Stimulated activated naive CD8-positive, alpha-beta T cell treated with anti-CD3 and anti-CD28 coated beads, Interleukin-15, Interleukin-2, amounts not matched to agents 100 U/mL and 50 U/mL, for 24 hours (primary cell): ENCODE data around the gene ING2.

Experiments
- ATAC-seq: fragments of 150-1000 bp; cut with Tn5 transposase; one replicate; pipeline ENCODE4 v1.10.0; 2021
- DNase-seq: peaks from one replicate; pipeline ENCODE4 v3.0.0; 2021

ING2 gene

DNA sequence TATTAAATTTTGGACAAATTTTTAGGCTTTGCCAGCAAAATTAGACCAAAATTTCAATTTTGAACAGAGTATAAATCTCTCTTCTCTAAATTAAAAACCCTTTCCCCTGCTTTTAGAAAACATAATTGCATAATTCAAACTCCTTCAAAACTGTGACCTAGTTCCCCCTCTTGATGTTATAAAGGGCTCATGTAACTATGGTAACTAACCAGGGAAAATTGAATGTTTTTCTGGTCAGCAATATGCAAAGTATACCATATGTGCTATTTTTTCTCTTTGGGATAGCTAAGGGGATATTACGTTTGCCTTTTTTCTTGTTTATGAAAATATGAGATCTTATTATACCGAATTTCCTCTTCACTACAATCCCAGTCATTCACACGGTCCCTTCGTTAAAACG lies 5.1 kb upstream of the ING2 start:
- ATAC-seq: no peak

DNA sequence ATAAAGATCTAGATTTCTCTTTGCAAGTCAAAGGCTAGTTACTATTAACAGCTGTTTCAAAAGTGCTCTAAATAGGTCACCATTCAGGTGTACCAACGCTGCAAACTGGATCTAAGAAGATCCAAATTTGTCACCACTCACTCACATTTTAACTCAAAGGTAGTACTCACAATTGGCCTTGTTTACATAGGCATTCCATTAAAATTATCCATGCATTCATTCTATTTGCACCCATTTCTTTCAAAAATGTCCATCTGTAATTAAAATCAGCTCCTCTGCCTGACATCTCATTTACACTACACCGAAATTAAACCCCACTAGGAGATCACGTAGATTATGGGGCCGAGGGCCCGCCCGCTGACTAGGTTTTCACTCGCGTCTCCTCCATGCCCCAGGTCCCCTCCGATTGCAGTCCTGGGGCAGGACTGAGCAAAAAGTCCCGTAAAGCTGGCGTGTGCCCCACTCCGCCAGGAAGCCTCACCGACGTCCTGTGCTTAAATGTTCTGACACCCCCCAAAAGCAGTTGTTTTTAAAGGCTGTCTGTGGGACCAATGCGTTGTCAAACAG lies 1.3 kb upstream of the ING2 start:
- ATAC-seq: peak; percentile 6

More for the DNA sequence above, 5.1 kb upstream of the ING2 start:
- DNase-seq: no peak

DNA sequence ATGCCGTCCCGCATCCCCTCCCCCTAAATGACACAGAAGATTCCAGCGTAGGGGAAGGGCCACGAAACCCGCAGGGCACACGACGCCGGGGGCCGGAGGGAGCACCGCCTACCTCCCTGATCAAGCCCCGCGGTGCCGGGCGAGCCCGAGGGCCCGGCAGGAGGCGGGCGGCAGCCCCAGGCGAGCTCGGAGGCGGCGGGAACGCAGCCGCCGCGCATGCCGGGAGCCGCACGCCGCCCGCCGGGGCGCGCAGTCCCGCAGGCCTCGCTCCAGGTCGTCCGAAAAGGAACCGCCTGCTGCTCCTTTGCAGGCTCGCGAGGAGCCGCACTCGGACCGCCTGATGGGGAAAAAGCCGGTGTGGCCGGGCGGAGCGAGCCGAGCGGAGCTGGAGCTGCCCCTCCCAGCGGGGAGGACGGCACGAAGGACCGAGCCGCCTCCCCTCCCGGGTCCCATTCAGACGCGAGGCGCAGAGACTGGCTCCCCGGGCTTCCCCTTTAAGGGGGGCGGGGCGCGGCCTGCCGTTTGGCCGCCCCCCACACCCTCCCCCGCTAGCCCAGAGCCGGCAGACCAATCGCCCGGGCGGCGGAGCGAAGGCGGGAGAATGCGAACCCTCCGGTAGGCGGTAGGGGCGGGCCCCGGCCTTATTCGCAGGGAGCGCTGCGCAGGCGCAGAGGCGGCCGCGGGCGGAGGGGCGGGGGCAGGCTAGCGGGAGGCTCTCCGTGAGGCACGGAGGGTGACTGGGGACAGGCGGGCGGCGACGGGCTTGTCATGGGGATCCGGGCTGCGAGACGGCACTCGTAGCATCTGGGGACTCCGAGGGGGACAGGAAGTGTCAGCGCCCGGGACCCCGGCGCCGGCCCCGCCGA lies 561 bp upstream of the ING2 start:
- ATAC-seq (peak; percentile 81), DNase-seq (peak; percentile 100)

More for the DNA sequence above, 1.3 kb upstream of the ING2 start:
- no peak for DNase-seq

DNA sequence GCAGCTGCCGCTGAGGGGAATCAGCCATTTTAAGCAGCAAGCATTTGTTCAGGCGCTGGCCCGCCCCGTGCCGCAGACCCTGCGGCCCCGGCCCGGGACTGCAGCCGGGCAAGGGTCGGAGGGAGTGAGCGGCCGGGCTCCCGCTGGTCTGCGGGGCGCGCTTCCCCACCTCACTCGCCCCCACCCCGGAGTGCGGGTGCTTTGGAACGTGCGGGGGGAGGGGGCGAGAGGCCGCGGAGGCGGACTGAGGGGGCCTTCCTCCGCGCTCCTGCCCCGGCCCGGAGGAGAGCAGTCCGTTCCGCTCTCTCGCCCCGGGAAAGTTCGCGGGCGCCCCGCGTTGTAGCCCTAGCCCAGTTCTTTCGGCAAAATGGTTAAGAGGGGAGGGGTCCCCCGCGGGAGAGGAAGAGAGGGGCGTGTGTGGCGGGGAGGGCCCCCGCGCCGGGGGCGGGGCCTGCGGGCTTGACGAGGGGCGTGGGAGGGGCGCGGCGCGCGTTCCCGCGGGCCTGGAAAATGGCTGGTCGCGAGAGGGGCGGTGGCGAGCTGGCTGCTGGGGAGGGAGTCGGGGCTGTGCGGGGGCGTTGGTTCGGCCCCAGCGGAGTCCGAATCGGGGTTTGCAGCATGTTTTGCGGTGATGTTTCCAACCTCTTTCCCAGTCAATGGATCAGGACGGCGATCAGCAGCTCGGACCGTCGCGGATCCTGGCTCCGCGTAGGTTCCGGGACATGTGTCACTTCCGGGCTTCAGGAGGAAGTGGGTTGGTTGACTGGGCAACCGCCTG lies 942 bp downstream of the ING2 start:
- ATAC-seq (peak; percentile 38), DNase-seq (peak; percentile 89)

DNA sequence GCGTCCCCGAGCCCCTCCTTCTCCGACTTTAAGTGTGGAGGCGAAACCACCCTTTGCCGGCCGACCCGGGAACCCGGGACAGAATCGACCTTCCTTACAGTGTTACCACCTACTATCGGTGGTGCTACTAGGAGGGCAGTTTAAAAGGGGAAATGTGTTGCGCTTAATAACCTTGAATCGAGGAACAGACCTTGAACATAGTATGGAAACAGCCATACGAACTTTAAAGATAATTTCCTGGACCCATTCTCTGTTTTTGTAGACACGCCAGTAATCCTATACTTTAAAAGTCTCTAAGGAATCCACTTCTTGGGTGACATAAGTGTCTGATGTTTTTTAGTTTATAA lies 1.5 kb downstream of the ING2 start:
- ATAC-seq (no peak), DNase-seq (no peak)

DNA sequence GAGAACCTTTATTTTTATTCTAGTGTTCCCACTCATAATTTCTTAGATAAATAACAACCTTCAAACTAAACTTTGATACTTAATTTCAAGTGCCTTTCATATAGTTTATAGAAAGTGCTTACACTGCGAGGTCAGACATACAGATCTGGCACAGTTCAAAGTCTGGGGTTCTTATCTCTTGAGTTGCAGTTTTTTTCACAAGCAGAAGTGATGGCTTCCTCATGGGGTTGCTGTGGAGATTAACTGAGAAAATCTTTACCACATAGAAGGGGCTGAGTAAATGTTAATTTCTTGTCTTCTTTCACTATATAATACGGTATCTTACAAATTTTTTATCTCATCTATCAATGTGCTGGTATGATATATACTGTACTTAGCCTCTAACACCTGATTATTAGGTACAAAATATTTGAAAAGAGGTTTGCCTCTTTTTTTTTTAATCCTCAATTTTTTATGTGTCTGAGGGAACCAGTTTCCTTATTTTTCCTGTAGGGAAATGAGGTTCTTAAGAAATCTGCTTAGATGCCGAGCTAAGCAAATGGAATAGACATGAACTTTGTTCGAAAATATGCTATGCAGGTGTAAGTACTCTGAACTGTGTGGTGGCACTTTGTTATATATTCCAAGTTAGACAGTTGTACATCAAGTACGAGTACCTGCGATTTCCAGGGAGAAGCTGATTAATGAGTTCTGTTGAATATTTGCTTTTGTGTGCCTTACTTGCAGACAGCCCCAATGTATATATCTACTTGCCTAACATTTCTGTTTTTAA lies 3.3 kb downstream of the ING2 start:
- no peak for ATAC-seq

DNA sequence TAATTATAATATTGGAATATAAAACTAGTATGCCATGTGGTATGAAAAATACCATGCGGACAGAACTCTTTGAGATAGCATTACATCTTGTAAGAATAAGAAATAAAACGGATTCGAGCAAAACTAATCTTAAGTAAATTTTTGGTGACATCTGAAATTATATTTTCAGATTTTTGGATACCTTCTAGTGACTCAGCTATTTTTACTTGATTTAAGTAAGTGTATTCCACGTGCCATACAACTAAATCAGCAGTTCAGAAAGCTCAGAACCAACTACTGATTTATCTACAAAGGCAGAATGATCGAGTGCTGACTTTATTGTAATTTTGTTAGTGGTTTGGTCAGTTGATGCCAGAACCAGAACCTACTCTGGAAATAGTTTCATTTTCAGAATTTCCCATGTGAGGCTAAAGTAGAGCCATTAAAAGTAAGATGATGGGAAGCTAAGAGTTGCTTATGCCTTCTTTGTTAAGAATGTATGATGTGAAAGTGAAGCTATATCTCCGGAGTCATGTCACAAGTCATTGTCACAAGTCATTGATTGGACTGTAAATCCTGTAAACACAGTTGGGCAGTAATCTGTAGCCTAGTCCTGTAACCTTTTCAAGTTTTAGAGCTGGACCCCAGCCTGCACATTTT lies 4.0 kb downstream of the ING2 start:
- no peak for ATAC-seq
- no peak for DNase-seq

More for the DNA sequence above, 3.3 kb downstream of the ING2 start:
- no peak for DNase-seq

DNA sequence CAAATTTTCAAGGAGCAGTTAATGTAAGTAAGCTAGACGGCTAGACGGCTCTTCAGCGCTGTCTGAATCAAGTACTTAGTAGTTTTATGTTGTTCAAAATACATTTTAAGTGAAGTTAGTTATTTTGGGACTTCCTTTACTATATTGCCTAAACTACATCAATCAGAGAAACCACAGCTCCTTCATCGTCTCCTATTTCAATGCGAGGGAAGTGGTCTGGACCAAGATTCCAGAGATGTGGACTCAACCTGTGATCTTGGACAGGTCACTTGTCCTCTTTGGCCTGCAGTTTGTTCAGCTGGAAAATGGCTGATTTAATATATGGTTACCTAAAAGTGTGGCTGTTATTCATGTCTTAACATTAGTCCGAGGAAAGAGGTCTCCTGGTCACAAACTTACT lies 10.6 kb downstream of the ING2 start:
- DNase-seq (no peak), ATAC-seq (no peak)

DNA sequence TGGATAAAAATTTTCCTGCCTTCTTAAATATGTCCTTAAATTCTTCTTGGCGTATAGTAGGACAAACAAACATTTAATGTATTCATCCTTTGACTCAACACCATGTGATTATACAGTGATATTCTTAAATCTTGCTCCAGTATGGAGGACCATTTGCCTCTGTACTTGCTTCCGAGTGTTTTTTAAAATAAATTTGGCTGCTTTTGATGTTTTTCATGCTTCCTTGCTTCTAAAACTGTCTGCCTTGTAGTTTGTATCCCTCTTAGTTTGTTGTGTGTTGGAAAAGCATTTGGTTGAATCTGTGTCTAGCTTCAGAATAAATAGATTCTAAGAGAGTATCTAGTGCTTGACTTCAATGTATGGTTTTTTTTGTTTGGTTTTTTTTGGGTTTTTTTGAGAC lies 12.3 kb downstream of the ING2 start:
- no peak for DNase-seq
- no peak for ATAC-seq

DNA sequence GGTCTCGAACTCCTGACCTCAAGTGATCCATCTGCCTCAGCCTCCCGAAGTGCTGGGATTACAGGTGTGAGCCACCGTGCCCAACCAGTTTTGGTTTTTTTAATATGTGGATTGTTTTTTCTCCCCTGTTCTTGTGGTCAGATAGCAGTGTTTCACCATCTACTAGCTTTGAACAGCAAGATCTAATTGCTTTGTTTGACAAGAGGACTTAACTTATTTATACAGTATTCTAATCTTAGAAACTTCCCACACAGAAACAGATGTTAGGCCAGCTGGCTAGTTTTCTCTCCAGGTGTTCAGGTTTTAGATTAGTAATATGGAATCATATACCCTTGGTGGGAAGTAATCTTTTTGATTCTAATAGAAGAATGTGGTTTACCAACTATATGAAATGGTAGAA lies 12.9 kb downstream of the ING2 start:
- ATAC-seq: no peak
- no peak for DNase-seq

DNA sequence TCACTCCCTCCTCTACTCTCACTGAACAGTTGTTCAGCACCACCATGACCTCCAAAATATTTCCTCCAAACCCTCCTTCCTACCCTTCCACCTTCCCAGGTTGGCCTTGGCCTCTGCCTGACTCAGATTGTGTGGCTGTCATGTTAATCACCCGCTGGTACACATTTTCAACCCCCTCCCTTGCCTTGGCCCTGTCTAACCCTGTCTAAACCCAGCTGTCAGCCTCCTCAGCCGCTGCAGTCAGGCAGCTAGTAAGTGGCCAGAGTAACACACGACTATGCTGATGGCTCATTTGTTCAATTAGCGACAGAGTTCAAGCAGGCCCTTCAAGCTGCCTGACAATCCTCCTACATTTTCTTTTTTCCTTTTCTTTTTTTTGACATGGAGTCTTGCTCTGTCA lies 18.0 kb downstream of the ING2 start:
- ATAC-seq: peak; percentile 36

DNA sequence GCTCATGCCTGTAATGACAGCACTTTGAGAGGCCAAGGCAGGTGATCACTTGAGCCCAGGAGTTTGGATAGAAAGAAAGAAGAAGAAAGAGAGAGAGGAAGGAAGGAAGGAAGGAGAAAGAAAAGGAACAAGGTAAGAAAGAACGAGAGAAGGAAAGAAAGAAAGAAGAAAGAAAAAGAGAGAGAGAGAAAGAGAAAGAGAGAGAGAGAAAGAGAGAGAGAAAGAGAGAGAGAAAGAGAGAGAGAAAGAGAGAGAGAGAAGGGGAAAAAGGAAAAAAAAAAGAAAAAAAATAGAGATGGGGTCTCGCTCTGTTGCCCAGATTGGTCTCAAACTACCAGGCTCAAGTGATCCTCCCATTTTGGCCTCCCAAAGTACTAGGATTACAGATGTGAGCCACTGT lies 22.5 kb downstream of the ING2 start:
- DNase-seq: no peak

More for the DNA sequence above, 18.0 kb downstream of the ING2 start:
- no peak for DNase-seq

DNA sequence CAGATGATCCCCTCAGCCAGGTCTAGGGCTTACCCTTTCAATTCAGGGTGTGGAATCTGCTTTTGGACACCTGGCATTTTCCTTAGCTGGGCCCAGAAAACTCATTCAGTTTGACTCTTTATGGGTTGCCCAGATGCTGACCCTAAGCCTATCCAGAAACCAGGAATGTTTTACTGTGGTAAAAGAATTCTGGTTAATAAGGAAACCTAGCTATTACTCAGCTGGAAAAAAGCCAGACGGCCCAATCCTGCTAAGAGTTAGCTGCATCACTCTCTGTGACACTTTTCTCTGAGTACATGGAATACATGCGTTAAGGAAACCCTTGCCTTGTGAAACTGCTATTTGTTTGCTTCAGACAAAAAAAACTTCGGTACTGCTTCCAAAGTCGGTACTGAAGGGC lies 28.0 kb downstream of the ING2 start:
- DNase-seq: no peak
- no peak for ATAC-seq

More for the DNA sequence above, 22.5 kb downstream of the ING2 start:
- no peak for ATAC-seq

DNA sequence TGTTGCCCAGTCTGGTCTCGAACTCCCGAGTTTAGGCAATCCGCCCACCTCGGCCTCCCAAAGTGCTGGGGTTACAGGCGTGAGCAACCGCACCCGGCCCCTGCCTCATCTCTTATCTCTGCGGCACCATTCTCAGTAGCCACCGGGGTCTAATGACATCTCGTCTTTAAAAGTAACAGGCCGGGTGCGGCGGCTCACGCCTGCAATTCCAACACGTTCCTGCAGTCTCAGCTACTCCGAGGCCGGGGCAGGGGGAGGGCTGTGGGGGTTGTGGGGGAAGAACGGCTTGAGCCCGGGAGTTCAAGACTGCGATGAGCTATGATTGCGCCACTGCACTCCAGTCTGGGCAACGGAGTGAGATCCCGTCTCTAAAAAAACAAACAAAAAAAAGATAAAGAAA lies 28.8 kb downstream of the ING2 start:
- DNase-seq: no peak
- ATAC-seq: no peak

DNA sequence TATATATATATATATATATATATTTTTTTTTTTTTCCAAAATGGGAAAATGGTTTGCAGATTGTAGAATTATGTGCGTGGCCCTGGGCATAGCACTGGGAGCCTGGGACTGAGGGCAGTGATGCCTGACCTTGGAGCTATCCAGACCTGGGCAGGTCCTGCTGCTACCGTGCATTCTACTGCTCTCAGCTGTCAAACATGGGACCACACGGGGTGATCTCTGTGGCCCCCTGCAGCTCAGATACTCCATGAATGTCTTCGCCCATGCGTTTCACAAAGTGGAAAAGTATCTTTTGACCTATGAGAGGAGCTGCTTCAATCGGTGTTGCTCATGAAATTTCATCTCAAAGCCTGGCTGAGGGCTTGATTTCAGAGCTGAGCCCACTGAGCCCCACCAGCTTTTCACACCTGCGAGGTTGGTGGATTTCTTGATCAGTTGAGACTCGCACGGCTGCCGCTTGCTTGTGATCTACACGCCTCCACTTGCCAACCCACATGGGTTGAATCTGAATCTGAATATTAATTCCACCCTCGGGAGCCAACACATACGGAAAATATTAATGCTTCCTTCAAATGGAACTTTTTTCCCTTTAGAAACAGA lies 35.7 kb downstream of the ING2 start:
- DNase-seq (no peak), ATAC-seq (no peak)

DNA sequence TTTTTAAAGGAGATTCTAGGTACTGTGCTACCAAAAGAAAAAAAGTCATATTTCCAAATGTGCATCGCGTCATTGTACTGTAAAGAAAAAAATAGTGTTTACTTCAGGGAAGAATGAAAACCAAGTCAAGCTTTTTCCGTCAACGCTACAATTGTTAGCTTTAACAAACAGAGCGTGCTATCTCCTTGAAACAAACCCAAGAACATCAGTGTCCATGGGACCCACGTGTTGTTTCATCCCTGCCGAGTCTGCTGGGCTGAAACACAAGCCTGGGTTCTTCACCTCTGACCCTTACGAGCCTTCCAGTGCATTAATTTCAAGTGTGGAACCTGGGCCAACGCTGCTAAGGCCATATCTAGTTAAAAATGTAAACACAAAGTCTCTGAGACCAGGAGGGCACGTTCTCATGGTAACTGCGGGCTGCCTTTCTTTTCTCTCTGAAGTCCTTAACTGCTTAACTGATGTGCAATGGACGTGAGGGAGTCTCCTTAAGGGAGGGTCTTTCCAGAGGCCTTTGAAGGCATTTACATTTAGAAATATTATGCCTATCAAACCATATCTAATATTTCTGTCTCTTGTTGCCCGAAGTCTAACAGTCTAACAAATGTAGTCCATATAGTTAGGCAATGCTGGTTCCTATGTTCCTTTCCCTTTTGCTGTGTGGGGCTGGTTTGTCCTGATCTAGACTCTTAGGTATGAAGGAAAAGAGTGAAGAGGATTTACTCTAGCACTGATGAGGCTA lies 36.3 kb downstream of the ING2 start:
- DNase-seq: no peak
- no peak for ATAC-seq

DNA sequence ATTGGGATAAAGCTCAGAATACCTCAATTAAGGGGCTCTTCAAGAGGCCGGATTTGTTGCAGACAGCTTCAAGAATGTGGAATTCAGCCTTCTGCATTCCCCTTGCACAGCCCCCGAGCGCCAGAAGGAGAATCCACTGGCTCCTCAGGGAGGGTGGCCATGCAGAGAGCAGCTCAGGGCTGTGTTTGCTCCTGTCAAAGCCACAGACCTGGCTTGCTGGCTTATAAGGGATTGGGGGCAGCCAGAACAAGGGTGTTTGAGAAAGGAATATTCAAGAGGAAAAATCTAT lies 36.8 kb downstream of the ING2 start:
- DNase-seq (no peak), ATAC-seq (no peak)

DNA sequence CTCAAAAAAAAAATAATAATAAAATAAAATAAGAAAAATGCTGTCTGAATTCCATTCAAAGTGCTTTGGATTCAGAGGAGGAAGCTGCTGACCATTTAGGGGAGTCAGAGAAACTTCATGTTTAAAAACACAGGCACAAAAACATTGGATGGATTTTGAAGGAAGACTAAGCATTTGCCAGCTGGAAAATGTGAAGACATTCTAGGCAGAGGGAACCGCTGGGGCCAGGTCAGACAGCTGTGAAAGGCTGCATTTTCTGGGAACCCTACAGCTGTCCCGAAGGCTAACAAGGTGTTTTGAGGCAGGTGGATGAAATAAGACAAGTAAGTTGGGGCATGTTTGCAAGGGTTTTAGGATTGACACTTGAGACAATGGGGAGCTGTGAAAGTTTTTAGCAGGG lies 38.6 kb downstream of the ING2 start:
- no peak for ATAC-seq
- no peak for DNase-seq

DNA sequence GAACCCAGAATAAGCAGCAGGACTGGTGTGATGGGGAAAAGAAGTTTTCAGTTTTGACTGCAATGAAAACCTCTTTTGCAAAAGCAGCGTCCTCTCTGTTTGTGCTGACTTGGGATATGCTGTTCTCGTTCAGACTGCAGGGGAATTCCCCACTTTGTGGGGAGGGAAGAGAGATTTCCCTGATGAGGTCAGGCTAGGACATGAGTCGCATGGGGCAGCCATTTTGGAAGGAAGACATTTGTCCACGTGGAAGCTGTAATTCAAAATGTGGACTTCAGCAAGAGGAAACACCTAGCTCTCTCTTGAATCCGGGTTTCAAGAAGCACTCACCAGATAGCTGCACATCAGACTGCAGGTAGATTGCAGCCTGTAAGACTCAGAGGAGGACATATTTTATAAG lies 39.3 kb downstream of the ING2 start:
- ATAC-seq: no peak

DNA sequence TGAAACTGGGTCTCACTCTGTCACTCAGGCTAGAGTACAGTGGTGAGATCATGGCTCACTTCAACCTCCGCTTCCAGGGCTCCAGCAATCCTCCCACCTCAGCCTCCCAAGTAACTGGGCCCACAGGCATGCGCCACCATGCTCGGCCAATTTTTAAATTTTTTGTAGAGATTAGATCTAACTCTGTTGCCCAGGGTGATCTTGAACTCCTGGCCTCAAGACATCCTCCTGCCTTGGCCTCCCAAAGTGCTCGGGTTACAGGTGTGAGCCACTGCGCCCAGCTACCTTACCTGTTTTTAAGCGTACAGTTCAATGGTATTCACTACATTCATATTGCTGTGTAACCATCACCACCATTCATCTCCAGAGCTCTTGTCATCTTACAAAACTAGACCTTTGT lies 41.5 kb downstream of the ING2 start:
- DNase-seq: no peak
- no peak for ATAC-seq

More for the DNA sequence above, 39.3 kb downstream of the ING2 start:
- no peak for DNase-seq

DNA sequence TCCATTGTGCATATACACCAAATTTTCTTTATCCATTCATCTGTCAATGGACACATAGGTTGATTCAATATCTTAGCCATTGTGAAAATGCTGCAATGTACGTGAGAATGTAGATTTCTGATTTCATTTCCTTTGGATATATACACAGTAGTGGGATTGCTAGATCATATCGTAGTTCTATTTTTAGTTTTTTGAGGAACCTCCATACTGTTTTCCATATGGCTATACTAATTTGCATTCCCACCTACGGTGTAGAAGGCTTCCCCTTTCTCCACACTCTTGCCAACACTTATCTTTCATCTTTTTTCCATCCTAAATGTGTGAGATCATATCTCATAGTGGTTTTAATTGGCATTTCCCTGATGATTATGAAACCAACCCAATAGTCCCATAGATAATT lies 43.4 kb downstream of the ING2 start:
- ATAC-seq: no peak

More for the DNA sequence above, 43.4 kb downstream of the ING2 start:
- no peak for DNase-seq
